GM19468 (cell line): ENCODE measurements around the gene BIN1.

ENCODE experiments used
- ATAC-seq: cut with Tn5 transposase; IDR thresholded peaks from one replicate; pipeline ENCODE4 v1.9.1; 2021; ENCODE audit warnings: mild to moderate bottlenecking, moderate library complexity, moderate number of reproducible peaks; ENCODE audit not compliant: unreplicated experiment; ENCODE audit errors: extremely low read depth

Gene BIN1

DNA sequence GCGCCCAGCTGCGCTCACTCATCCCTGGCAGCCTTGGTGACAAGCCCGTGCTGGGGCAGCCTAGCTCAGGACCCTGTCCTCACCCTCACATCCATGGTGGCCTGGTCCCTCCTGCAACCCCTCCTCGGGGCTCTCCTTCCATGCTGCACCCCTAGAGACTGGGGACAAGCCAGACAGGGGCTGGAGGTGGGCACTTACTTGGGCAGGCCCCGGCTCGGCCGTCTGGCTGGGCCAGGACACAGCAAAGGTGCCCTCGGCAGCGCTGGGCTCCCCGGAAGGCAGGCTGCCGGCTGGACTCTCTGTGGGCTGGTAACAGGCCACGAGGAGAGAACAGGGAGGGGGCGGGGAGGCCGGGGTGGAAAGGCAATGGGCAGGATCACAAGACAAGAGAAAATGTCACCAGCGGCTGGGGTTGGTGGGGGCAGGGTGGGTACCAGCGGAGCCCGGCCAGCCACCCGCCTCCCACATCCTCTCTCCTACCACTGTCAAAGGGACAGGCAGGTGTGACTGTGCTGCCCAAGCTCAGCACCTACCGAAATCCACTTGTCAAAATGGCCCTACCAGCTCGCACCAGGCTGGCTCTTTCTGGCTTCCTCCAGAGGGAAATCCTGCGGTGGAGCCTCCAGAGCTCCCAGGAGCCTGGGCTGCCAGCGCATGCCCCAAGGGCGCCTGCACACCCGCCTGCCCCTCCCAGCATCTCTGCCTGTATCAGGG lies 54.7 kb downstream of the BIN1 start:
- ATAC-seq = no peak

DNA sequence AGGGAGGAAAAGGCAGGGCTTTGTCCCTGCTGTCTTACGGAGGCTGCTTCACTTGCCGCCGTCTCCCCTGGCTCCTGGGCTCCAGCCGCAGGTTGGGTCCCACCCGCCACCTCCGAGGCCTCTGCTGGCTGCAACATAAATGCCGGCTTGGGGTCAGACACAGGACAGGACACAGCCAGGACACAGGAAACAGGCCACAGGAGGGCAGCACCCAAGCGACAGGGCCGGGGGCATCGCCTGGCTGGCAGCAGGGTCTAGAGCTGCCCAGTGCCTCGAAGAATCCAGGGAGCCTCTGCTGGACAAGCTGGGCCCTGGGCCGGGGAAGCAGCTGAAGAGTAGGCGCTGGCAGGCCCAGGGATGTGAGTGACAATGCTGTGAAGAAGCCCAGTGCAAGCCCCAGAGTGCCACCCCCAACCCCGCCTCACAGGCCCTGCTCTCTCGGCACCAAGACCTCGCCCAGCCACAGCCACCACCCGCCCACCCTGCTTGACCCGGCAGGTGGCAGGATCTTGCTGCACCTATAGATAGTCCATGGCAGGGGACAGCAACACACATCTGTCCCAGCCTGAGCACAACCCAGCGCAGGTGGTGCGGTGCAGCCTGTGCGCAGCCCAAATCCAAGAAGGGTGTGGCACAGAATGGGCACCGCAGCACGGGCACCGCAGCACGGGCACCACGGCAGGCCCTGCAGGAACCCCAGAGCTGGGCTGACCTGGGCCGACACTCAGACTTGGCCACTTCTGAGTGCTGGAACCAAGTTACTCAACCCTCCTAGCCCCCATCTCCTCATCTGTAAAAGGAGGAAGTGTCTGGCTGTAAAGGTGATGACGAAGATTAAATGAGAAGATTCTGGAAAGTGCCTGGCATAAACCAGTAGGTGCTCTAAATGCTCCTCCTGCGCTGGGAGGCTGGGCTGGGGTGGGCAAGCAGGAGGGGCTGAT lies 55.6 kb downstream of the BIN1 start:
- ATAC-seq = no peak

DNA sequence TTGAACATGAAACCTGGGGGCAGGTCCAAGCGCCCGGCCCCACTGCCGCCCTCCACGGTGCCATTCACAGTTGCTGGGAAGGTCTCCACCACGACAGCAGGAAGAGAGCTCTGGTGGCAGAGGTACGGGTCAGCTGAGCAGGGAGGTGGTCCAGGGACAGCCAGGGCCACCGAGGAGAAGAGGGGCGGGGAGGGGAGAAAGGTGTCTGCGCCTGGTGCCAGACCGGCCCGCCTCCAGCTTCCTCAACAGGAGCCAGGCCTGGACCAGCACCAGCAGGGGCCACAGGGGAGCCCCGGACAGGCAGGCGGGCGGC lies 56.2 kb downstream of the BIN1 start:
- ATAC-seq = no peak

DNA sequence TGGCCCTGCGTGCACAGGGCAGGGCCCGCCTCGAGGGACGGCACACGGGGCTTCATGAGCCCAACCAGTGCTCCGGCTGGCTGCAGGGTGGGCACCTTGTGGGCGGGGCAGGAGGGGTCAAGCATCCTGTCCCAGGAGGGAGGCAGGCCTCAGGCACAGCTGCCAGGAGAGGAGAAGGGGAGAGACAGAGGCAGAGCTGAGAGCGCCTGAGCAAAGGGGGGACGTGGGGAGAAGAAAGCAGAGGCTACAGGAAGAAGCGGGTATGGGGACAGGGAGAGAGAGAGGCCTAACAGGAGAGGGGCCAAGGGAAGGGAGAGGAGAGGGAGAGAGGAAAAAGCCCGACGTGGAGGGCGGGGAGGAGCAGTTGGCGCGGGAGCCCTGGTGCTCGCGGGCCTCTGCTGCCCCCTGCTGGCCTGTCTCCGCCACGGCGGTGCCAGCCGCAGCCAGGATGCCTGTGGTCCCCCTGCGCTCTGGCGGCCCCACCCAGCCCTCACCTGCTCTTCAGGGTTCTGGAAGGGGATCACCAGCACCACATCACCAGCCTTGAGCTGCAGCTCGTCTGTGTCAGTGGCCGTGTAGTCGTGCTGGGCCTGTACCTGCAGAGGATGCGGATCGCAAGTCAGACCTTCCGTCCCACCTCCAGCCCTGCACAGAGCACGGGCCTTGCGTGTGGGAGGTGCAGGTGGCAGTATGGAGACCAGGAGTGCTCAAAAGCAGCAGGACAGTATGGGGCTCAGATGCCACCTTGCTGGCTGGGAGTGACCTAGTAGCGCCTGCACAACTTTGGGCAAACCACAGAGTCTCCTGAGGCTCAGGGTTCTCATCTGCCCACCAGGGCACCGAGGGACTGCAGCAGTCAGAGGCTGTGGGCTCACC lies 56.8 kb downstream of the BIN1 start:
- ATAC-seq = no peak

DNA sequence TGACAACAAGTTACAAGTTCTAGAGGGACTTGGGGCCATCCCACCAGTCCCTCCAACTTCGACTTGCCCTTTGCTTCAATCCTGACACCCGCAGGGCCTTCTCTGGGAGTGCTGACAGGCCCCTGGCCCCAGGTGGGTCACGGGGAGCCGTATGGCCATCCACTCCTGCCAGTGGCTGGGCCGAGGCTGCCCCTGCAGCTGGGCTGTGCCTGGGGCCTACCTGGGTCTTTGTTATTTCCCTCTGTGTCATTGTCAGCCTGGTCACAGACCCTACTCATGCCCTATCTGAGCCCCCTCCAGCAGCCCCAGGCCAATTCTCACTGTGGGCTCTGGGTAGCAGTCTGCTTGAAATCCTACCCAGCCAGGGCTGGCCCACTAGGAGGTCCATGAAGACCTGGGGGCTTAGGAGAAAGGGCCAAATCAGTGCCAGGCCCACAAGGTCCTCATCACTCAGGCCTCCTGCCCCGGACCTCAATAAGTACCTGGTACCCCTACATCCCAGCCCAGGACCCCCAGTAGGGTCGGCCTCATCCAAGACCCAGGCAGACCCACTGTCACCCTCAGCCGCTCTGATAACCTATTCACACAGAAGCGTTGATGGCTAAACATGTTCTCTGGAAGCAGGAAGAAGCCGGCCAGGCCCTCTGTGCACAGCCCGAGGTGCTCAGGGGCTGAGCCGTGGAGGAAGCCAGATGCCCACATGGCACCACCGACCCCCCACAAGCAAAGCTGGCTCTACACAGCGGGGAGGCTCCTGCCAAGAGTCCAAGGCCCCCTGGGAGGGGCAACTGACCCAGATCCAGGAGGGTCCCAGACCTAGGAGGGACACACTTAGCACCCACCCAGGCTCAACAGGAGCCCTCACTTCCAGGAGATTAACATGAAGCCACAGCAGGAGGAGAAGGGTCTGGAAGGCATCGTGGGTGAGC lies 57.7 kb downstream of the BIN1 start:
- ATAC-seq = no peak

DNA sequence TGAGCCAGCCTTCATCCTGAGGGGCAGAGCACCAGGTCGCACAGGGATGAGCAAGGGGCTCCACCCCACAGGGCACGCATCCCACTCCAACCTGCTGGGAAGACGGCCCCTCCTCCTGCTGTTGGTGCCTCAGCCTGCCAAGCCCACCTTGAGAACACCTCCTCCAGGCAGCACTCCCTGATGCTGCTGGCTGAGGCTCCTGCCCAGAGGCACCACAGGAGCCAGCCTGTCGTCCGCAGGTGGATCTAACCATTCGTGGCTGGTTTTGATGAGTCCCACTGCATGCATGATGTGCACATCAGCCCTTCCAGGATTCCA lies 58.4 kb downstream of the BIN1 start:
- ATAC-seq = no peak

DNA sequence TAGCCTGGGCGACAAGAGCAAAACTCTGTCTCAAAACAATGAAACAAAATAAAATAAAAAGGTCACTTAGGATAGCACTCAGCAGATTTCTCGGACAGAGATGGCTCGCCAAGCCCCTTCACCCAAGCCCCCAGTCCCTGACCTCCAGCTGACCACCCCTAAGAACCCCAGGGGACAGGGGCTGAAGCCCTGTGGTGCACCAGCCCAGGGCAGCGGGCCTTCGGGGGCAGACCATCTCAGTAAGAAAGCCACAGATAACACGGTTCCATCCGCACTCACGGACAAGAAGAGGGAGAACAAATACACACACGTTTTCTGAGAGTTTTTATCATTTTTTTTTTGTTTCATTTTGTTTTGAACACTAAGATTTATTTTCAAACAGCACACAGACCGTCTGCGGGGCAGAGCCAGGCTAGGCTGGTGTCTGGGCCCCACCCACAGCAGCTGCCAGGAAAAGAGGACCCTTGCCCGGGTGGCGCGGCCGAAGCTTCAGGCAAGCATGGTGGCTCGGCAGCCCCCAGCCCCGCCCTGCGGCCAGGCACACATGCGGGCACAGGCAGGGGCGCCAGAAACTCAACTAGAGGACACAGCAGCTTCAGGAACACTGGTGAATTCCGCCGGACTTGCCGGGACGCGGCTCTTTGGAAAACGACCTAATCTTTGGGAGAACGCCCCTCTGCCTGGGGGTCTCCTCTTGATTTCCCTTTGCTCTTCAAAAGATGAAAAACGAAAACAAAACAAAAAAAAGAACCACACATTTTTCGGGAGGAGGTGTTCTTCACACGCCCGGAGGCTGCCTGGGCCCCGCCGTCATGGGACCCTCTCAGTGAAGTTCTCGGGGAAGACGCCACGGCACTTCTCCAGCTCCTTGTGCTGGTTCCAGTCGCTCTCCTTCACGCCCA lies 59.0 kb downstream of the BIN1 start:
- ATAC-seq = no peak

DNA sequence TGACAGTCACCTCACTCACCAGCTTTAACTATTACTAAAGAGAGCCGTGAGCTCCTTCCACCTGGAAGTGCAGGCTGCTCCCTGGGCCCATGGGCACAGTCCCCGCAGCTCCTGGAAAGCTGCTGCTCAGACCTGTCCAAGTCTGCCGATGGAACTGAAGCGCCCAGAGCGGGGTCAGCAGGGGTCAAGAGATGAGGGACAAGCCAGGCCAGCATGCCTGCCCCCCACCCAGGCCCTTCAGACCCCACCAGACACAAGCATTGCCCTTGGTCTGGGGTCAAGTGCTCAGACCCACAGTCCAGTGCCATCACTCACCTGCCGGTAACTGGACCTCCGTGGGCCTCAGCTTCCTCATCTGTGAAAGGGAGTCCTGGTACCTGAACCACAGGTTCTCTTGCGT lies 59.9 kb downstream of the BIN1 start:
- no peak for ATAC-seq

DNA sequence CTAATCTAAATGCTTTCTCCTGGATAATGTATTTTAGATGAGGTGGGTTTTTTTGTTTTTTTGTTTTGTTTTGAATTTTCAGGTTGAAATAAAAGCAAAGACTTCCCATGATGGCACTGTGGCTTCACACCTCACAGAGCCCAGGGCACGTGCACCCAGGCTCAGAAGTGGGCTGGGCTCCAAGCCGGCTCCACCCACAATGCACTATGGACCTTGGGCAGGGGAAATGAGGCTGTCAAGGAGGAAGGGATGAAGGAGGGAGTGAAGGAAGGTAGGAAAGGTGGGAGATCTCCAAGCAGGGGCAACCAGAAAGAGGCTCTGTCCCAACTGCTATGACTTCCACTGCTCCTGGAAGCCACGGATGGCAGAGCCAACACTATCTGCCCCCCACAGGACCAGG lies 60.4 kb downstream of the BIN1 start:
- ATAC-seq = no peak

DNA sequence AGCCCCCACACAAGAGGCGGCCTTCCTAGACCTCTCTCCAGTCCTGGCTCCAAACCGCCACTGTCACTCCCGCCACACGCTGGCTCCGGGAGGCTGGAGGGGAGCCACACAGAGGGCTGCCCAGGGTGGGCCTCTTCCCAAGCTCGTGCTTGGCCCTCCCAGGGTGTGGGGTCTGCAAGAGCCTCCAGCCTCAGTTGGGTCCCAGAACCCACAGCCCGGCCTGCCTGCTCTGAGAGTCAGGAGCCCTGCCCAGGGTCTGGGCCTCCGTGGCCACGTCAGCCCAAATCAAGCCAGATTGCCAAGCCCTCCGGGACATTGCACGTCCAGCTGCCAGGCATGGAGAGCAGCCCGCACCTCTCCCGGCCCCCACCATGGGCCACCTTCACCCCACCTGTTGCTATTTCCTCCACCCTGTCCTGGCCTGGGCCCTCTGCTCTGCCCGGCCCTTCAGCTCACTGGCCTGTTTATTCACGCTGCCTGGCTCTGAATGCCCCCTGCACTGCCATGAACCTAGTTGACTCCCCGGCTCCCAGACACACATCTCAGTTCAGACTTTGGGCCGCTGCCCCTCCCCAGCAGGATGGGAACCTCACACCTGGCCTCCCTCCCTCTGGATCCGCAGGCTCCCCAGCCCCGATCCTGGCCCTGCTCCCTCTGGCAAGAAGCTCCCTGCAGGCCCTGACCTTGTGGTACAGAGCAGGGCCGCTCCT lies 61.0 kb downstream of the BIN1 start:
- ATAC-seq = no peak

DNA sequence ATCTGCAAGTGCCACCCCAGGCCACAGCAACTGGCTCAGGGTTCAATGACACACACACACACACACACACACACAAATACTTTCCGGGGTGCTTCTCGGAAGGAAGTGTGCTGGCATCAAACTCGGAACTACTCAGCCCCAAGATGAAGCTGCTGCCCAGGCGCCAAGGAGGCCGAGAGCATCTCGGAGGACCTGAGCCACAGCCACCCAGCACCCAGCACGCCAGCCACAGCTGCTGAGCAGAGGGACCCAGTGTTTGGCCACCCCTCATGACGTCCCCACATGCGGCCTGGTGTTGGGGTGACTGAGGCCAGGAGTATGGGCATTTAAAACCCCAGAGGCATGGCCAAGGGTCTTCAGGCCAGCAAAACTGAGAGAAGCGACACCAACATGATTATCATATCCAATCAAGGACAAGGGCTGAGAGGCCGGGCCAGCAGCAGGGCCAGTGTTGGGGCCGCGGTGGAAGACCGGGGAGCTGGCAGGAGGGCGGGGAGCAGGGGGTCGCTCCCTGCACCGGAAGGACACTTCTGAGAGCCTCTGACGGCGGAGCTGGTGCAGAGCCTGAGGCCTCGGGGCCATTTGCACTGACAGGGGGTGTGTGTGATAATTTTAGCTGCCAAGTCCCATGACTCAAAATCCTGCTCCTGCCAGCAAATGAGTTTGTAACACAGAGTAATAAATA lies 61.8 kb downstream of the BIN1 start:
- no peak for ATAC-seq

DNA sequence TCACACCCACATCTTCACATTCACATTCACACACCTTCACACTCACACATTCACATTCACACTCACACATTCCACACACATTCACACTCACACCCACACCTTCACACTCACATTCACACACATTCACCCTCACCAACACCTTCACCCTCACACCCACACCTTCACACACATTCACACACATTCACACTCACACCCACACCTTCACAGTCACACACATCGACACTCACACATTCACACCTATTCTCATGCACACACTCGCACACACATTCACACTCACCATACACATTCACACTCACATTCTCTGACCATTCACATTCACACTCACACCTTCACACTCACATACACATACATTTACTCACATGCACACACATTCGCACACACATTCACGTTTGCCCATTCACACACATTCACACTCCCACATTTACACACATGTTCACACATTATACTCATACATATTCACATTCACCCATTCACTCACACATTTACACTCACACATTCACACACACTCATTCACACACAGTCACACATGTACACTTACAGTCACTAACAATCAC lies 62.7 kb downstream of the BIN1 start:
- ATAC-seq = no peak

DNA sequence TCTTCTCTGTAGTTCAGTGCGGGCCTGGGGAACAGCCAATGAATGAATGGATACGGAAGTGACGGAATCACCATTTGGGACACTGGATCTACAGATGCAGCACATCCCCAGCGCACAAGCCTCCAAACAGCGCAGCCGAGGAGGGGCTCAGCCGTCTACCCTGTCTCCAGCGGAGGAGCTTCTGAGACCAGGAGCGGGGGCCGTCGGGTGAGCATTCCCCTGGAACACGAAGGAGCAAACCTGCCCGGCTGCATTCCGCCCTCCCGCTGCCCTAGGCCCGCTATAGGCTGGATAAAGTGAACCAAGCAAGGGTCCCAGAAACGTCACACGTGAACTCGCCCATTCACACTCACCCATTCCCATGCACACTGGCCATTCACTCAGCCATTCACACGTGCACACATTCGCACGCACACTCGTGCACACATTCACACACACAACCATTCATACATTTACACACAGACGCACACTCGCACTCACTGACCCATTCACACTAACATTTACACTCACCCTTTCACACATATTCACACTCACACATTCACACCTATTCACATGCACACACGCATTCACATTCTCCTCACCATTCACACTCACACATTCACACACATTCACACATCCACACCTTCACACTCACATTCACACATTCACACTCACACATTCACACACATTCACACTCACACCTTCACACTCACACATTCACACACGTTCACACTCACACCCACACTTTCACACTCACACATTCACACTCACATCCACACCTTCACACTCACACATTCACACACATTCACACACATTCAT lies 63.4 kb downstream of the BIN1 start:
- no peak for ATAC-seq

DNA sequence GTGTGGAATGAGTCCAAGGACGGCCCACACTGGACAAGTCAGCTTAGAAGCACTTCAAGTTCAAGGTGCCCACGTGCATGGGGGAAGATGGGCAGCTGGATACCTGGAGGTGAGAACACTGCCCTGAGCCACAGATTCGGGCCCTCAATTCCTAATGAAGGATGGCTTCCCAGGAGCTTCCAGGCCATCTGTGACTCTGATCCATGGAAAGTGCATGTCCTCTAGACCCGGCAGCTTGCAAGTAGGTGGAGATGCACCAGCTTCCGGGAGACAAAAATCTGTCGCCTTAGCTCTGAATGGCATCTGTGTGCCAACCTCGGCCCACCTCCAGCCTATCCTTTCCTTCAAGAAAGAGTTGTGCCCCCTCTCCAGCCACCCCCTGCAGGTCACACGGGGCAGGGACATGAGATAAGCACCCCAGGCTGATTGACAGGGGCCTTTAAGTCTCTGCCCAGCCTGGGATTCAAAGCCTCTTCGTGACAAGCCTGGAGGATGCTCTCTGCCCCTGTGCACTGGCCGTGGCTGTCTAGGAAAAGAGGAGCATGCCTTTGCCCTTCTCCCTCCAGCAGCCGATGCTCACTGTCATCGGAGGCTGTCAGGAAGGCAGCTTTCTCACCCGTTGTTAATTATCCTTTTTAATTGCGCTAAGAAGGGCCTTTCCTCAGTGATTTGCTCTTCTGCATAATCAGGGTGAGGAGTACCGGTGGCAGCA lies 65.5 kb downstream of the BIN1 start:
- ATAC-seq = no peak

DNA sequence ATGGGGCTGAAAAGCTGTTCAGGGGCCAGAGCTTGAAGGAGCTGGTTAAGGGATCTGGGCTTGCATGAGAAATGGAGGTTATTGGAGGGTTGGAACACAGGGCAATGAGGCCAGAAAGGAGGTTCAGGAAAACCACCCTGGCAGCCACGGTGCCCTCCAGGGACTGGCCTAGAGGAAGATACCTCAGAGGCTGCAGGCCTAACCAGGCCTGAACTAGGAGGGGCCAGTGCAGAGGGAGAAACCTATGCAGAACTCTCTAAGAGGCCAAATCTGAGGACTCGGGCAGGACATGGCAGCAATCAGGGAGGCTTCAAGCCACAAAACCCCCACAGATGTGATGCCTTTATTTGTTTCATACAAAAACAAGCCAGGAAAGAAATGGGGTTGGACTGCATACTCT lies 66.8 kb downstream of the BIN1 start:
- no peak for ATAC-seq

DNA sequence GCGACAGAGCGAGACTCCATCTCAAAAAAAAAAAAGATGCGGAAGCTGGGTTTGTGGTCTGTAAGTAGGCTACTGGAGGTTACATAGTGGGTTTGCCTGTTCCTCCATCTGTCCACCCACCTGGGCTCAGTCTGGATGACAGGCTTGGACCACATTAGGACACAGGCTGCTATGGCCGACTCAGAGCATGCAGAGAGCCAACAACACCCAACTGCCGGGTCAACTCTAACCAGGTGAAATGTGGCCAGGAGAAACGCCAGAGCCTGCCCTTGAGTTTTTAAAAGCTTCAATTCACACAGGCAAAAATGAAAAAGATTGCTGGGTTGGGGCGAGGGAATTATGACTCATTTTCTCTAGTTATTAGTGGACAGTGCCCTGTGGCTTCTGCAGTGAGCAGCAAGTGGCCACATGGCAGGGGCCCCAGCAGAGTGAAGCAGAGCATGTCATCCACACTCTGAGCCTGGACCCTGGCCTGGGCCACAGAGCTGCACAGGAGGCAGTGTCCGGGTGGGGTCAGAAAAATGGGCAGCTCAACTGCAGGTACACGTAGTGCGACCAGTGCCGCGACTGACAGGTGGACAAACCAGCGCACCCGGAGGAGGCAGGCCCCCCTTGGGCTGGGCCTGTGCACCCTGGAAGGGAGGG lies 67.4 kb downstream of the BIN1 start:
- ATAC-seq = no peak
